ENCODE results near the gene IGSF21.

DNA sequence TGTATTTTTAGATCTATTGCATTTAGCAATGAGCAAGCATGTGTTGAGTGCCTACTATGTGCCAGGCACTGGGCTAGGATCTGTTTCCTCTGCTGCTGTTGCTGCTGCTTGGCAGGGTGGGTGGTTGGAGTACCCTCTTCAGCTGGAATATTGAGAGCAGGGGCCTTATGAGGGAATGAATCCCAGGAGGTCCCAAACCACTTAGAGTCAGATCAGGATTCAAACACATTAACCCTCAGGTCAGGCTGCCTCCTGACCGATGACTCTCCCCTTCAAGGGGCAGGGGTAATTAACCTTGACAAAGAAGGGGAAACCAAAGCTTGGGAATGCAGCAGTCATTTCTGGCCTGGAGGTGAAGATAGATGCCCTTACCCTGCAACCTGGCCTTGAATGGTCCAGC, 138.0 kb downstream of the IGSF21 start:
- TF ChIP-seq CTCF (IDR thresholded peaks at IDR 0.05): no peak
- no peak for TF ChIP-seq POLR2A (IDR thresholded peaks at IDR 0.05)
